ENCODE measurements around the gene WNT2B. TPM values are rescaled to one million over a fixed set of nuclear protein-coding genes. Genes with fewer than 3 reads are reported as not detected.

Gene WNT2B
- total RNA-seq, 2 experiments from 2014 or later, result 0.11 to 0.12 TPM

DNA sequence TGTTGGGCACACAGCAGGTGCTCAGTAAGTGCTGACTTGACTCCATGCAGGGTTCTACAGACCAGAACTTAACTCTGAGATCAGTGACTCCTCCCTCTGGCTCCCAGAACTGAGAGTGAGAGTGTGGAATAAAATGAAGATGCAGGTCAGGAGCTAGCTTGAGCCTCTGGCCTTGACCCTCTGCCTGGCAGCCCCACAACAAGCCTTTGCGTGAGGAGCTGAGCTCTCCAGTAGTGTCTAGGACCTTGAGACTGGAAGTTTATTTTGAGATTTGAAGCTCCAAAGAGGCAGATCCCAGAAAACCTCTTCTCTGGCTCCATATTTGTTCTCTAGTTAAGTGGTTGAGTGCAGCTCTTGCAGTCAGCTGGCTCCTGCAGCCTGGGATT, 3.4 kb upstream of the WNT2B start:
- intact Hi-C loops (cut with DNase I, micrococcal nuclease), result no loop called here
- ChIA-PET POLR2A (no interaction called here), CTCF (interaction anchor here (0.7 to 1.4 kb wide), 2 partner anchors 13 to 202 kb away, joined by 3 to 5 read pairs; no protein-coding TSS in a partner anchor)
- no peak overlapping the region for H3K27ac Mint-ChIP-seq
- ATAC-seq (no peak), DNase-seq (no peak)
- peaks cover 4% of the 10 kb centered on the region for H3K4me1 Mint-ChIP-seq
- H3K27me3 Mint-ChIP-seq, result peaks cover 49% of the 10 kb centered on the region
- H3K9me3 Mint-ChIP-seq (ENCODE audit: low read depth), result no peaks in the 10 kb centered on the region
- H3K36me3 Mint-ChIP-seq (ENCODE audit: low read depth), result no peaks in the 10 kb centered on the region
- H3K4me3 Mint-ChIP-seq, result no peak overlapping the region

DNA sequence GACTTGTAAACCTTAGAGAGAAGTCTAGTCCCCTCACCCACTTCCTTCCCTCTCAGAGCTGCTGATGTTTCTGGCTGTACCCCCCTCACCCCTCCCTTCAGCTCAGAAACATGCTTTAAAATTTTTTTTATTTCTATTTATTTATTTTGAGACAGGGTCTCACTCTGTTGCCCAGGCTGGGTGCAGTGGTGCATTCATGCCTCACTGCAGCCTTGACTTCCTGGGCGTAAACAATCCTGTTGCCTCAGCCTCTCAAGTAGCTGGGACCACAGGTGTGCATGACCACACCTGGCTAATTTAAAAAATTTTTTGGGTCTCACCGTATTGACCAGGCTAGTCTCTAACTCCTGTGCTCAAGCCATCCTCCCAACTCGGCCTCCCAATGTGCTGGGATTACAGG, 2.9 kb upstream of the WNT2B start:
- ChIA-PET CTCF (interaction anchor here (0.6 to 1.4 kb wide), 3 partner anchors 13 to 444 kb away, joined by 3 to 5 read pairs (median 3); no protein-coding TSS in a partner anchor), POLR2A (interaction anchor here (0.6 kb wide), 1 partner anchor 534 kb away, joined by 3 read pairs; no protein-coding TSS in a partner anchor)
- Mint-ChIP-seq H3K4me3 (no peak overlapping the region), H3K9me3 (ENCODE audit: low read depth) (no peaks in the 10 kb centered on the region), H3K36me3 (ENCODE audit: low read depth) (no peaks in the 10 kb centered on the region), H3K27me3 (peaks cover 48% of the 10 kb centered on the region), H3K4me1 (peaks cover 4% of the 10 kb centered on the region), H3K27ac (no peak overlapping the region)
- ATAC-seq, result no peak
- intact Hi-C loops (cut with DNase I, micrococcal nuclease), result no loop called here
- no peak for DNase-seq

DNA sequence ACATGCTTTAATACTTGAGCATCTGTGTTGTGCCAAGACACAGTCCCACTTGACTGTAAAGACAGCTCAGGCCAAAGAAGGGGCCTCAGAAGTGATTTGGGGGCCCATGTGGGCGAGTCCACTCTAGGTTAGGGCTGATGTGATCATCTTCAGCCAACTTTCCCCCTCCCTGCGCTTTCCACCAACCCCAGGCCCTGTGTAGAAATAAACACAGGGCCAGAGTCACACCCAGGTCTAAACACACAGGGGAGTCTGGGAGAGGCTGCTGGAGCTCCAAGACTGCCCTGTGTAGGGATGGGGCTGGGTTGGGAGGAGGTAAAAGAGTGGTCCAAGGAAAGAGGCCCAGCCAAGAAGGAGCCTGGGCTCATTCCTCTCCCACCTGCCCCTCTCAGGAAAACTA, 2.5 kb upstream of the WNT2B start:
- POLR2A ChIA-PET, result interaction anchor here (0.6 kb wide), 1 partner anchor 534 kb away, joined by 3 read pairs; no protein-coding TSS in a partner anchor
- CTCF ChIA-PET, result interaction anchor here (0.6 to 1.4 kb wide), 2 partner anchors 14 to 443 kb away, joined by 3 to 5 read pairs; no protein-coding TSS in a partner anchor
- Mint-ChIP-seq H3K27me3 (peaks cover 44% of the 10 kb centered on the region), H3K36me3 (ENCODE audit: low read depth) (no peaks in the 10 kb centered on the region), H3K4me1 (peaks cover 4% of the 10 kb centered on the region), H3K27ac (no peak overlapping the region), H3K9me3 (ENCODE audit: low read depth) (no peaks in the 10 kb centered on the region), H3K4me3 (no peak overlapping the region)
- no peak for ATAC-seq
- intact Hi-C loops (cut with DNase I, micrococcal nuclease), result no loop called here
- DNase-seq, result no peak

DNA sequence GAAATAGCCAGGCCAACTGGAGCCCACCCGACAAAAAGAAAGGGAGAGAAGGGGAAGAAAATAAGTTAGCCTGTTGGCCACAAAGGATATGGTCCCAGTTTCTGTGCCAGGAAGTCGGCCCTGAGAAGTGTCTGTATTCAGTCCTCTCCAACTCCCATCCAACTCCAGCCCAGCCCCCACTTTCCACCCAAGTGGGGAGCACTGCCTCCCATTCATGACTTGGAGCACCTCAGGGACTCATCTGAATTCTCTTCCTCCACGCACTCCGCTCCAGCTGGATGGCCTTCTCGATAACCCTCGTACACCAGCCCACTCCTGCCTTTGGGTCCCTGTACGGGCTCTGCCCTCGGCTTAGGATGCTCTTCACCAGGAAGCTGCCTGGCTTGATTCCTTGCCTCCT, 2.0 kb upstream of the WNT2B start:
- Mint-ChIP-seq H3K9me3 (ENCODE audit: low read depth) (no peaks in the 10 kb centered on the region), H3K36me3 (ENCODE audit: low read depth) (no peaks in the 10 kb centered on the region), H3K27me3 (peaks cover 39% of the 10 kb centered on the region), H3K27ac (no peak overlapping the region), H3K4me1 (peaks cover 2% of the 10 kb centered on the region), H3K4me3 (no peak overlapping the region)
- POLR2A ChIA-PET, result no interaction called here
- intact Hi-C loops (cut with DNase I, micrococcal nuclease), result no loop called here
- no peak for DNase-seq
- CTCF ChIA-PET, result interaction anchor here (1.4 kb wide), 1 partner anchor 14 kb away, joined by 5 read pairs; no protein-coding TSS in a partner anchor
- ATAC-seq, result no peak

DNA sequence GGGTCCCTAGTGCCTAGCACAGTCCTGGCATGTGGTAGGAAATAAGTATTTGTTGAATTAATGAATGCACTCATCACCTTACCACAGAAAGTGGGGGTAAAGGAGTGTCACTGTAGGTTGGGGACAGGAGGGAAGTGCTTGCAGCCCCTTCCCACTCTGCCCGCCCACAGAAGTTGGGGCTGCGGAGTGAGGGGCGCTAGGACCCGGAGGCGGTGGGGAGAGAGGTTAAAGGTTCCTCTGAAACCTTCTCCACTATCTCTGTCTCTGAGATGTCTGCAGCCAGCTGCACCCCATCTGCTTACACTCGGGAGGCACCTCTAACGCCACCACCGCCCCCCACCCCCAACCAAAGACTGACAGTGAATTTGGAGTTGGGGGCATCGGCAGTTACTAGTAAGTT, 1.4 kb upstream of the WNT2B start:
- H3K27me3 Mint-ChIP-seq, result peaks cover 37% of the 10 kb centered on the region

DNA sequence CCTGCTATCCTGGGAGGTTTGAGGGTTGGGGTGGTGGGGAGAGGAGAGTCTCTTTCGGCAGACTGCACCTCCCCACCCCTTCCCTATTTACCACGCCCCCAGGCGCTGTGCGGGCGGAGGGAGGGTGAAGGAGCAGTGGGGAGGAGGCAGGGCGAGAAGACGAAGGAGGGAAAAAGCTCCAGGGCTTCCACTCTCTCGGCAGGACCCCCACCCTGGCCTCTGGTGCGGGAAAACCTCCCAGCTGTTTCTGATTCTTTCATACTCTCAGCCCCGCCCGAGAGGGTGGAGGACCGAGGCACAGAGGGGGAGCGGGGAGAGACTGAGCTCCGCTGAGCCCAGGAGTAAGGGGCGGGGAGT, 866 bp upstream of the WNT2B start:
- Mint-ChIP-seq H3K9me3 (ENCODE audit: low read depth) (no peaks in the 10 kb centered on the region), H3K27ac (no peak overlapping the region), H3K27me3 (peaks cover 32% of the 10 kb centered on the region), H3K4me3 (peak overlapping the region; percentile 63), H3K36me3 (ENCODE audit: low read depth) (no peaks in the 10 kb centered on the region), H3K4me1 (no peaks in the 10 kb centered on the region)
- intact Hi-C loops (cut with DNase I, micrococcal nuclease), result no loop called here
- peak; percentile 20 for ATAC-seq
- peak; percentile 35 for DNase-seq
- CTCF ChIA-PET, result interaction anchor here (0.6 to 1.0 kb wide), 4 partner anchors 106 to 207 kb away, joined by 3 to 4 read pairs (median 3); partner anchors contain the start of gene PPM1J
- POLR2A ChIA-PET, result no interaction called here

More for the DNA sequence above, 1.4 kb upstream of the WNT2B start:
- POLR2A ChIA-PET, result no interaction called here
- H3K36me3 Mint-ChIP-seq (ENCODE audit: low read depth), result no peaks in the 10 kb centered on the region
- peaks cover 2% of the 10 kb centered on the region for H3K4me1 Mint-ChIP-seq
- no peaks in the 10 kb centered on the region for H3K9me3 Mint-ChIP-seq (ENCODE audit: low read depth)
- intact Hi-C loops (cut with DNase I, micrococcal nuclease), result no loop called here
- peak overlapping the region; percentile 63 for H3K4me3 Mint-ChIP-seq
- ATAC-seq, result no peak
- no peak overlapping the region for H3K27ac Mint-ChIP-seq
- no peak for DNase-seq
- CTCF ChIA-PET, result no interaction called here

DNA sequence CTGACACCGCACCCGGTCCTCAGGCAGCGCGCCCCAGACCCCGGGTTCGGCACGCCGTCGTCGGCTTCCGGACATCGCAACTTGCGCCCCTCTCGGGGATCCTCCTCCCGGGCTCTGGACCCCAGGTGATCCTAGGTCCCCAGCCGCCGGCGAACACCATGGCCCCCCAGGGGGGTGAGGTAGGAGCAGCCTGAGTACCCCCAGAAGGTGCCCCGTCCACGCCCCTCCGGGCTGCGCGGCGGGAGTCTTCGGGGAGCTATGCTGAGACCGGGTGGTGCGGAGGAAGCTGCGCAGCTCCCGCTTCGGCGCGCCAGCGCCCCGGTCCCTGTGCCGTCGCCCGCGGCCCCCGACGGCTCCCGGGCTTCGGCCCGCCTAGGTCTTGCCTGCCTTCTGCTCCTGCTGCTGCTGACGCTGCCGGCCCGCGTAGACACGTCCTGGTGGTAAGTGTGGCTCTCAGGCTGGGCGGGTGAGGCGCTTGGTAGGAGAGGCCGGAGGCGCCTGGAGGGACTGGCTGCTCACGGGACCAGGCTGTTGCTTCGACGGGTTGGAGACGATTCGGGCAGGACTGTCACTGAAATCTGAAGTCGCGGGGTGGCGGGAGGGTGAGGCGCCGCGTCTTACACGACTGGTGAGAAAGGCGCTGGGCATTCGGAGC, 367 bp downstream of the WNT2B start:
- Mint-ChIP-seq H3K27ac (no peak overlapping the region), H3K4me1 (no peaks in the 10 kb centered on the region), H3K9me3 (ENCODE audit: low read depth) (no peaks in the 10 kb centered on the region), H3K4me3 (no peak overlapping the region), H3K27me3 (peaks cover 22% of the 10 kb centered on the region), H3K36me3 (ENCODE audit: low read depth) (no peaks in the 10 kb centered on the region)
- DNase-seq, result peak; percentile 26
- ChIA-PET CTCF (interaction anchor here (0.6 to 0.8 kb wide), 2 partner anchors 195 to 206 kb away, joined by 3 to 4 read pairs; partner anchors contain the start of gene PPM1J), POLR2A (interaction anchor here (0.5 kb wide), 1 partner anchor 174 kb away, joined by 4 read pairs; no protein-coding TSS in a partner anchor)
- peak; percentile 38 for ATAC-seq
- intact Hi-C loops (cut with DNase I, micrococcal nuclease), result no loop called here

DNA sequence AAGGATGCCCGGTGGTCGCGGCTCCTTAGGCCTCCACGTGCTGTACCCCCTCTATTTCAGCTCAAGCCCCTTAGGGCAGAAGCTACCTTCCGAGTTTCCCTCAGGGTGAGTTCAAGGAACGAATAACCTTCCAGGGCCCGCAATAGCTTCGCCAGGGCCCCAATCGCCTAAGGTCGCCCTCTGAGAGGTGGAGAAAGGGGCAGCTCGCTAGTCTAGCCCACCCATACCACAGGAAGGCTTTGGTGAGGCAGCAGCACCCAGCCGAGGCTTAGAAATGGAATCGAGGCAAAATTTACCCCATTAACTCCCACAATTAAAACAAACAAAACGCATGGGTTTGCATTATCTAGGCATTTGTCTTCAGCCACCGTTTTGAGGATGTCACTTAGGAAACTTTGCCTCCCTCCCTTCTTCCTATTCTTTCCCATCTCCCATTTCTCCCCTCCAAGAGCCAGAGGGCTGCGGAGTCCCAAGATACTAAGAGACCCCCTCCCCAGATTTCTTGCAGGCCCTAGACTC, 954 bp downstream of the WNT2B start:
- no peak for DNase-seq
- Mint-ChIP-seq H3K9me3 (ENCODE audit: low read depth) (no peaks in the 10 kb centered on the region), H3K27me3 (peaks cover 19% of the 10 kb centered on the region), H3K4me1 (no peaks in the 10 kb centered on the region), H3K36me3 (ENCODE audit: low read depth) (no peaks in the 10 kb centered on the region), H3K27ac (no peak overlapping the region), H3K4me3 (no peak overlapping the region)
- ATAC-seq, result no peak
- CTCF ChIA-PET, result interaction anchor here (0.6 kb wide), 1 partner anchor 425 kb away, joined by 5 read pairs; no protein-coding TSS in a partner anchor
- intact Hi-C loops (cut with DNase I, micrococcal nuclease), result no loop called here
- POLR2A ChIA-PET, result interaction anchor here (0.5 kb wide), 1 partner anchor 173 kb away, joined by 4 read pairs; no protein-coding TSS in a partner anchor

DNA sequence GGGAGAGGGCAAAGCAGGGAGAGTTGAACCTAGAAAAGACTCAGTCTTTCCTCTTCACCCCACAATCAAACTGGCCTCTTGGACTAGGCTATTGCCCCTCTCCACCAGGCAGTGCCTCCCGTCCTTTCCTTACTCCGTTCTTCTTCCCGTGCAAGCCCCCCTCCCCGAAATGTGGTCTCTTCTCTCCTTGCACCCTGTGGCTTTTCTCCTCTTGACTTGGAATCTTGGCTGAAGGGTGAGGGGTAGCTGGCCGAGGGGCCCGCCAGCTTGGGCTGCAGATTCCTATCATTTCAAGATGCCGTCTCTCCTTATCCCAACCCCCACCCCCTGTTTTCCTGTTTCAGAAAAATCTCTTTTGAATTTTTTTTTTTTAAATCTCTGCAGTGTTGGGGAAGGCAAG, 1.6 kb downstream of the WNT2B start:
- ChIA-PET POLR2A (no interaction called here), CTCF (interaction anchor here (0.6 kb wide), 1 partner anchor 424 kb away, joined by 5 read pairs; no protein-coding TSS in a partner anchor)
- peaks cover 16% of the 10 kb centered on the region for H3K27me3 Mint-ChIP-seq
- ATAC-seq (no peak), DNase-seq (no peak)
- H3K9me3 Mint-ChIP-seq (ENCODE audit: low read depth), result no peaks in the 10 kb centered on the region
- no peaks in the 10 kb centered on the region for H3K4me1 Mint-ChIP-seq
- no peak overlapping the region for H3K27ac Mint-ChIP-seq
- H3K4me3 Mint-ChIP-seq, result no peak overlapping the region
- no peaks in the 10 kb centered on the region for H3K36me3 Mint-ChIP-seq (ENCODE audit: low read depth)
- intact Hi-C loops (cut with DNase I, micrococcal nuclease), result no loop called here

DNA sequence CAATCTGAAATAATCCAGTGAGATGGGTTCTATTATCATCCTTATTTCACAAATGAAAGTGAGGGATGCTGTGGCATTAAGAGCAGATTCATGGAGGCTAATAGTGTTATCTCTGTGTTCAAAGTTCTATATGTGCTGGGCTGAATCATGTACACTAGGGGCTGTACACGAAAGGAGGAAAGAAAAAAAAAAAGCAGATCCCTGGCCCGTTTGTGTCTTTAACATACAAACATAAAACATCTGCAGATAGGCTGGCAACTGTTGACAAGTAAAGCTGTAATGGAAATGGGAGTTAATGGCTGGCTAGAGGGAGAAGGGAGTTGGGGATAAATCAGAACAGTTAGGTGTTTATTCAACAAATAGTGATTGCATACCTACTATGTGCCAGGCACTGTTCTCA, 3.1 kb downstream of the WNT2B start:
- ATAC-seq (no peak), DNase-seq (no peak)
- peaks cover 12% of the 10 kb centered on the region for H3K27me3 Mint-ChIP-seq
- H3K4me3 Mint-ChIP-seq, result no peak overlapping the region
- CTCF ChIA-PET, result interaction anchor here (0.6 to 1.2 kb wide), 2 partner anchors 121 to 1251 kb away, joined by 3 to 4 read pairs; no protein-coding TSS in a partner anchor
- intact Hi-C loops (cut with DNase I, micrococcal nuclease), result no loop called here
- H3K36me3 Mint-ChIP-seq (ENCODE audit: low read depth), result no peaks in the 10 kb centered on the region
- H3K27ac Mint-ChIP-seq, result no peak overlapping the region
- POLR2A ChIA-PET, result no interaction called here
- H3K4me1 Mint-ChIP-seq, result no peaks in the 10 kb centered on the region
- no peaks in the 10 kb centered on the region for H3K9me3 Mint-ChIP-seq (ENCODE audit: low read depth)

DNA sequence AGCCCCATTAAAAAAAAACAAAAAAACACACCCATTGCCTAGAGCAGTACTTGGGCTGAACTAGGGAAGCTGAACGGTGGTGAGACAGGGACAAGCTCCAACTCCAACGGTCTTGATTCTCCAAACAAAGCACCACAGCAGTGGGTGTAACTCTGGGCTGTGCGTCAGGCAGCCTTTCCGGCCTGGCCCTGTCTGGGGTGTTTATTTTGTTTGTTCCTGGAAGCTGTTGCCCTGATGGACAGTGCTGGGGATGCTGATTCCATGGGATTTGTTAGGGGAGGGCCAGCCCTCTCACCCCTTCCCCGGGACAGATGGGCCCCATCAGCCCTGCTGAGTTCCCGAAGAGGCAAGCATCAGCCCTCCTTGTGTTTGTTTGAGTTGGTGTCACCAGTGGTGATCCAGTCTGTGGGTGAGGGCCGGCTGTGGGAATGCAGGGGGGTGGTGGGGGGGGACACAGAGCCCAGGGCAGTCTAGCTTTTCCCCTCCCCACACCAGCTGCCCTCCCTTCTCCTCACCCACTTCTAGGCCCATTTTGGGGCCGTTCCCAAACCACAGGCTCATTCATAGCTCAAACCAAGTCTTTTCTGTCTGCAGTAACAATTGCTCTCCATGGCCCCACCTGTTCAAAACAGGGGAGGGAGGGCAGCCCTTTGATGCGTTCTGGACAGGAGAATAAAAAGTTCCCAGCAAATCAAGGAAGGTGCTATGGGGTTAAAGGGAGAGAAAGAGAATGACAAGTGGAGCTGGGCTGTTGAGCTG, 4.5 kb downstream of the WNT2B start:
- no peaks in the 10 kb centered on the region for H3K4me1 Mint-ChIP-seq
- DNase-seq (no peak), ATAC-seq (no peak)
- intact Hi-C loops (cut with DNase I, micrococcal nuclease), result no loop called here
- no peaks in the 10 kb centered on the region for H3K36me3 Mint-ChIP-seq (ENCODE audit: low read depth)
- peaks cover 7% of the 10 kb centered on the region for H3K27me3 Mint-ChIP-seq
- ChIA-PET CTCF (interaction anchor here (0.6 to 1.3 kb wide), 4 partner anchors 9 to 144 kb away, joined by 3 to 5 read pairs (median 4); no protein-coding TSS in a partner anchor), POLR2A (no interaction called here)
- no peak overlapping the region for H3K27ac Mint-ChIP-seq
- no peaks in the 10 kb centered on the region for H3K9me3 Mint-ChIP-seq (ENCODE audit: low read depth)
- H3K4me3 Mint-ChIP-seq, result no peak overlapping the region
